ENCODE measurements around the gene CTAG1B. TPM values are rescaled to one million over a fixed set of nuclear protein-coding genes. Genes with fewer than 3 reads are reported as not detected.

CTAG1B gene
- total and polyA plus RNA-seq, 2 donors (not counting 1 experiment from before 2014, with no cell fraction given) = not detected

DNA sequence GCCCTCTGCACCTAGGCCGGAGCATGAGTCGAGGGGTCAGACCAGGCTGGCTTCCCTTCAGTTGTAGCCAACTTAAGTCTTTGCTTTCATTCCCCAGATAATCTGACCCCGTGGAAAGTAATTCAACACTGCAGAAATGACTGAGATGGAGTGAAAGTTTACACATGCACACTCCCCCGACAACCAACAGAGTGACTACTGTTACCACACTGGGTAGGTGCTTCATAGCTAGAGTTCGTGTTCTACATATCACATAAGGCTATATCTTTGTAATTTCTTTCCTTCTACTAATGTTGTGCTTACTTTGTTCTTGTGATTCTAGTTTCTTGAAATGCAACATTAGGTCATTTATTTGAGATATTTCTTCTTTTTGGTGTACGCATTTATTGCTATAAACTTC is 41.5 kb upstream of the CTAG1B start:
- Histone ChIP-seq H2AFZ (ENCODE audit: low read length) (no peak overlapping the region), H3K4me2 (ENCODE audit: extremely low read depth, insufficient read depth, low read length) (no peak overlapping the region), H3K9me3 (ENCODE audit: control insufficient read depth, insufficient read depth, low read depth, low read length) (no peaks in the 10 kb centered on the region), H4K20me1 (ENCODE audit: control insufficient read depth, extremely low read depth, insufficient read depth, low read length) (no peaks in the 10 kb centered on the region), H3K27ac (ENCODE audit: insufficient read depth, low read length) (no peak overlapping the region), H3K4me3 (replicated peaks in 1 of 4; ENCODE audit: control extremely low read depth in 1 of 4, insufficient read depth in 1 of 4, low read depth in 3 of 4, low read length in 4 of 4) (no peak overlapping the region), H3K4me1 (ENCODE audit: control insufficient read depth, extremely low read depth, insufficient read depth, low read length) (no peaks in the 10 kb centered on the region), H3K9ac (ENCODE audit: insufficient read depth, low read length) (no peak overlapping the region), H3K79me2 (ENCODE audit: control insufficient read depth, insufficient read depth, low read length) (no peaks in the 10 kb centered on the region), H3K36me3 (ENCODE audit: control insufficient read depth, insufficient read depth, low read length) (no peaks in the 10 kb centered on the region), H3K27me3 (ENCODE audit: control insufficient read depth, insufficient read depth, low read length) (no peaks in the 10 kb centered on the region)
- DNase-seq (ENCODE audit: low read depth in 2 of 2) = no peak
- TF ChIP-seq EZH2 (IDR thresholded peaks at IDR 0.05; ENCODE audit: low read length, missing control alignments) = no peak
- TF ChIP-seq, protein P1, sequence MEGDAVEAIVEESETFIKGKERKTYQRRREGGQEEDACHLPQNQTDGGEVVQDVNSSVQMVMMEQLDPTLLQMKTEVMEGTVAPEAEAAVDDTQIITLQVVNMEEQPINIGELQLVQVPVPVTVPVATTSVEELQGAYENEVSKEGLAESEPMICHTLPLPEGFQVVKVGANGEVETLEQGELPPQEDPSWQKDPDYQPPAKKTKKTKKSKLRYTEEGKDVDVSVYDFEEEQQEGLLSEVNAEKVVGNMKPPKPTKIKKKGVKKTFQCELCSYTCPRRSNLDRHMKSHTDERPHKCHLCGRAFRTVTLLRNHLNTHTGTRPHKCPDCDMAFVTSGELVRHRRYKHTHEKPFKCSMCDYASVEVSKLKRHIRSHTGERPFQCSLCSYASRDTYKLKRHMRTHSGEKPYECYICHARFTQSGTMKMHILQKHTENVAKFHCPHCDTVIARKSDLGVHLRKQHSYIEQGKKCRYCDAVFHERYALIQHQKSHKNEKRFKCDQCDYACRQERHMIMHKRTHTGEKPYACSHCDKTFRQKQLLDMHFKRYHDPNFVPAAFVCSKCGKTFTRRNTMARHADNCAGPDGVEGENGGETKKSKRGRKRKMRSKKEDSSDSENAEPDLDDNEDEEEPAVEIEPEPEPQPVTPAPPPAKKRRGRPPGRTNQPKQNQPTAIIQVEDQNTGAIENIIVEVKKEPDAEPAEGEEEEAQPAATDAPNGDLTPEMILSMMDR (conservative IDR thresholded peaks at IDR 0.05 in 1 of 2, IDR thresholded peaks at IDR 0.05 in 1 of 2; ENCODE audit: low read depth in 1 of 2, low read length in 2 of 2) = no peak

DNA sequence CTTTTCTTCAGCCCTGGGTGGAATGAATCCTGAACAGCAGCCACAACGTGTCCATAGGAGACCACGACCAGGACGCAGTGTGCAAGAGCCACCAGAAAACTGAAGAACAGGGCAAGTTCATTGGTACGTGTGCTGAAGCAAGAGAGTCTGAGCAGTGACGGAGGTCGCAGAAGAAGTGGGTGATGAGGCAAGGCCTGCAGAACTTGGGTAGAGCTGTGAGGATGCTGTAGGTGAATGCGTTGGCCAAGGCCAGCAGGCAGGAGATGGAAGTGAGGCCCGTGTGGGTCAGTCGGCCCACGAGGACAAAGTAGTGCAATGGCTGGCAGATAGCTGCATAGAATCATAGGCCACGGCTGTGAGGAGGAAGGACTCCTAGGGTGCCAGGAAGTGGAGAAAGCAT is 39.9 kb upstream of the CTAG1B start:
- TF ChIP-seq, protein P1 (conservative IDR thresholded peaks at IDR 0.05 in 1 of 2, IDR thresholded peaks at IDR 0.05 in 1 of 2; ENCODE audit: low read depth in 1 of 2, low read length in 2 of 2) = no peak
- TF ChIP-seq EZH2 (IDR thresholded peaks at IDR 0.05; ENCODE audit: low read length, missing control alignments) = no peak
- Histone ChIP-seq H3K79me2 (ENCODE audit: control insufficient read depth, insufficient read depth, low read length) (no peaks in the 10 kb centered on the region), H3K4me3 (replicated peaks in 1 of 4; ENCODE audit: control extremely low read depth in 1 of 4, insufficient read depth in 1 of 4, low read depth in 3 of 4, low read length in 4 of 4) (no peak overlapping the region), H4K20me1 (ENCODE audit: control insufficient read depth, extremely low read depth, insufficient read depth, low read length) (no peaks in the 10 kb centered on the region), H3K36me3 (ENCODE audit: control insufficient read depth, insufficient read depth, low read length) (no peaks in the 10 kb centered on the region), H2AFZ (ENCODE audit: low read length) (no peak overlapping the region), H3K27ac (ENCODE audit: insufficient read depth, low read length) (no peak overlapping the region), H3K4me1 (ENCODE audit: control insufficient read depth, extremely low read depth, insufficient read depth, low read length) (no peaks in the 10 kb centered on the region), H3K9me3 (ENCODE audit: control insufficient read depth, insufficient read depth, low read depth, low read length) (no peaks in the 10 kb centered on the region), H3K4me2 (ENCODE audit: extremely low read depth, insufficient read depth, low read length) (no peak overlapping the region), H3K27me3 (ENCODE audit: control insufficient read depth, insufficient read depth, low read length) (no peaks in the 10 kb centered on the region), H3K9ac (ENCODE audit: insufficient read depth, low read length) (no peak overlapping the region)
- DNase-seq (ENCODE audit: low read depth in 2 of 2) = no peak

DNA sequence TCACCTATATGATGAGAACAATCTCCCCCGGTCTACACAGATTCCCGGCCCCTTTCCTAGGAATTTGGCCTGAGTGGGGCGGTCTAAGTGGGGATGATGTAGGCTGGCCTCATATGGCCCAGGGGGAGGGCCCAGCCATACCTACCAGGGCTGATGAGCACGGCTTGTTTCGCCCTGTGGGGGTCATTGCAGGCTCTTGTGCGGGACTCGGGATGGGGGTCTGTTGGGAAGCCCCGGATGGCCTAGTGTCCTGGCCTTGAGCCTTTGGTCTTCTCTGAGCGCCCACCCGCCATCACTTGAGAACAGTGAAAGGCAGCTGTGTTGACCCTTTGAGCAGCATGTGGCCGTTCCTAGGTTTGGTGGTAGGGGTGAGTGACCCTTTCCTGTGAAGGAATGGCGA is 39.1 kb upstream of the CTAG1B start:
- Histone ChIP-seq H3K36me3 (ENCODE audit: control insufficient read depth, insufficient read depth, low read length) (no peaks in the 10 kb centered on the region), H3K4me1 (ENCODE audit: control insufficient read depth, extremely low read depth, insufficient read depth, low read length) (no peaks in the 10 kb centered on the region), H3K4me3 (replicated peaks in 1 of 4; ENCODE audit: control extremely low read depth in 1 of 4, insufficient read depth in 1 of 4, low read depth in 3 of 4, low read length in 4 of 4) (no peak overlapping the region), H2AFZ (ENCODE audit: low read length) (no peak overlapping the region), H3K4me2 (ENCODE audit: extremely low read depth, insufficient read depth, low read length) (no peak overlapping the region), H3K79me2 (ENCODE audit: control insufficient read depth, insufficient read depth, low read length) (no peaks in the 10 kb centered on the region), H4K20me1 (ENCODE audit: control insufficient read depth, extremely low read depth, insufficient read depth, low read length) (no peaks in the 10 kb centered on the region), H3K9me3 (ENCODE audit: control insufficient read depth, insufficient read depth, low read depth, low read length) (no peaks in the 10 kb centered on the region), H3K9ac (ENCODE audit: insufficient read depth, low read length) (no peak overlapping the region), H3K27me3 (ENCODE audit: control insufficient read depth, insufficient read depth, low read length) (no peaks in the 10 kb centered on the region), H3K27ac (ENCODE audit: insufficient read depth, low read length) (no peak overlapping the region)
- TF ChIP-seq EZH2 (IDR thresholded peaks at IDR 0.05; ENCODE audit: low read length, missing control alignments) = no peak
- TF ChIP-seq, protein P1 (conservative IDR thresholded peaks at IDR 0.05 in 1 of 2, IDR thresholded peaks at IDR 0.05 in 1 of 2; ENCODE audit: low read depth in 1 of 2, low read length in 2 of 2) = no peak
- DNase-seq (ENCODE audit: low read depth in 2 of 2) = no peak
